NCI-H1436 (cell line): ENCODE measurements around the gene SUPT3H.
"Not testable (repeated sequence)": the region's sequence is repeated elsewhere in the genome, so short reads cannot be mapped to it uniquely, and the experiment has no call there.

Experiments
- DNase-seq: peaks from one replicate; lab custom pipeline; 2025; lab: John Stamatoyannopoulos, UW

Gene SUPT3H

DNA sequence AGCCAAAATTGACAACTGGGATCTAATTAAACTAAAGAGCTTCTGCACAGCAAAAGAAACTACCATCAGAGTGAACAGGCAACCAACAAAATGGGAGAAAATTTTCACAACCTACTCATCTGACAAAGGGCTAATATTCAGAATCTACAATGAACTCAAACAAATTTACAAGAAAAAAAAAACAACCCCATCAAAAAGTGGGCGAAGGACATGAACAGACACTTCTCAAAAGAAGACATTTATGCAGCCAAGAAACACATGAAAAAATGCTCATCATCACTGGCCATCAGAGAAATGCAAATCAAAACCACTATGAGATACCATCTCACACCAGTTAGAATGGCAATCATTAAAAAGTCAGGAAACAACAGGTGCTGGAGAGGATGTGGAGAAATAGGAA is 310.3 kb downstream of the SUPT3H start:
- not testable (repeated sequence) for DNase-seq

DNA sequence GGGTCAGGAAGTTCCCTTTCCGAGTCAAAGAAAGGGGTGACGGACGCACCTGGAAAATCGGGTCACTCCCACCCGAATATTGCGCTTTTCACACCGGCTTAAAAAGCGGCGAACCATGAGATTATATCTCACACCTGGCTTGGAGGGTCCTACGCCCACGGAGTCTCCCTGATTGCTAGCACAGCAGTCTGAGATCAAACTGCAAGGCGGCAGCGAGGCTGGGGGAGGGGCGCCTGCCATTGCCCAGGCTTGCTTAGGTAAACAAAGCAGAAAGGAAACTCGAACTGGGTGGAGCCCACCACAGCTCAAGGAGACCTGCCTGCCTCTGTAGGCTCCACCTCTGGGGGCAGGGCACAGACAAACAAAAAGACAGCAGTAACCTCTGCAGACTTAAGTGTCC is 315.1 kb downstream of the SUPT3H start:
- not testable (repeated sequence) for DNase-seq

DNA sequence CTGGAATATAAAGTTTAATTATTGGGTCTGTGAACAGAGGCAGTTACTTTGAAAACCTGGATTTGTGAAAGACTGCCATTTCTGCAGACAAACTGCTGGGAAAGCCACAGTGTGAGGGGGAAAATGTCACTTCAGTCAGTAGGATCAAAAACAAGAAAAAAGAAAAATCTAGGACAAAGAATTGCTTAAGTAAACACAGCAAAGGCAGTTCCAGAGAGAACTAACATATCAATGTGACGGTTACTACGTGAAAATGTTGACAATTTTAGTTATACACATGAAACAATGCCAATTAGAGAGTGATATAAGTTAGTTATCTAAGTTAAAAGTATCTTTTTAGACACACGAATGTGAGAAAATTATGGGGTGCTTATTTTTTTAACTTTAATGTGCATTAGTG is 320.0 kb downstream of the SUPT3H start:
- no peak for DNase-seq

GRCh38 chr6:45054610-45055009 is 323.1 kb downstream of the SUPT3H start:
- DNase-seq = no peak

DNA sequence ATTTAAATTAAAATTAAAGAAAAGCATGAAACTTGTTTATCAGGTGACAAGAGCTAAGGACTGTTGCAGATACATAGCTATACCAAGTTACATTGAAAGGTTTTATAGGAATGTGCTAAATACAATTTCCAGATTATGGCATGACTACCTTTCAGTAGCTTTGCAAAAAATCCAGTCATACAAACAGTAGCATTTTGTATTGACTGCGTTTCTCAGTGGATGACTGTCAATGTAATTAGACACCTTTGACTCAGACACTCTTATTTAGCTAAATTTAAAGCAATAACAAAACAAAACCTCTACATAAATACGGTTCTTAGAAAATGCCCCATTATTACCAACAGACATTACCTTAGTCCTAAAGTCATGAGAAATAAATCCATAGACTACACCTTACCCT is 325.4 kb downstream of the SUPT3H start:
- no peak for DNase-seq

DNA sequence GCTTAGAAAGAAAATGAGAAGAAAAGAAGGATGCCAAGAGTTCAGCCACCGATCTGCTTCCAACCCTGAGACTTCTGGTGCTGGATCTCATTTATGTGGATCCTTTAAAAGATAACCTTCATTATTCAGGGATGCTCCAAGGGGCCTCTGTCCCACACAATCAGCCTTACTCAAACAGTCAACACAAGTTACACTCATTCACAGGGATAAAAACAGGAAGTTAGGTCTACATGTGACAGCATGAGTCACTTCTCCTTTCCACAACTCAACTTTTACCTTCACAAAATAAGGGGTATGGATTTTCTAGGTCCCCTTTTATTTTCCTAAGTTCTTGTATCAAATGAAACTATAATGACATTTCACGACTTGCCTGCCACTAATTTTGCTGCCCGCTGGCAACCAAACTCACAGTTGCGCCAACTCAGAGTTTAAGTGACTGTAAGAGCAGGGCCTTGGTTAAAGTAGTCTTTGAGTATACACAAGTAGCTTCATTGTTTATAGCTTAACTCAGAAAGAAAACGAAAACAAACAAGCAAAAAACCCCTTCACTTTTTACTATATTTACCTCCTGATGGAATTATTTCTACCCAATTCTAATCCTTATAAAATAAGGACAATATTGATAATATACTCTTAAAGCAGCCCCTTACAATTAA is 328.4 kb downstream of the SUPT3H start:
- DNase-seq = no peak

GRCh38 chr6:45047573-45047972 is 330.2 kb downstream of the SUPT3H start:
- no peak for DNase-seq

DNA sequence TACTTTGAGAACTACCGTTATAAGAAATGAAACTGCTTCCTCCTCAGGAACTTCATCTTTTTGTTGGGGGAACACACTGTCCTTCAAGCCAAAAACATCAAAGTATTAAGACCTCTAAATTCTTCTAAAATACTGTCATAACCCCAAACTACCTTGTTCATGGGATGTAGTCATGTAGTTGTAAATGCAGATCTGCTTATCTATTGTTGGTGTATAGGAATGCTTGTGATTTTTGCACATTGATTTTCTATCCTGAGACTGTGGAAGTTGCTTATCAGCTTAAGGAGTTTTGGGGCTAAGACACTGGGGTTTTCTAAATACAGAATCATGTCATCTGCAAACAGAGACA is 332.5 kb downstream of the SUPT3H start:
- no peak for DNase-seq

GRCh38 chr6:45044510-45045252 is 333.1 kb downstream of the SUPT3H start:
- DNase-seq = no peak

- DNase-seq = no peak
Measured at GRCh38 chr6:45044086-45044485, 333.6 kb downstream of the SUPT3H start.

- DNase-seq = not testable (repeated sequence)
Measured at GRCh38 chr6:45042673-45043072, 335.1 kb downstream of the SUPT3H start.

DNA sequence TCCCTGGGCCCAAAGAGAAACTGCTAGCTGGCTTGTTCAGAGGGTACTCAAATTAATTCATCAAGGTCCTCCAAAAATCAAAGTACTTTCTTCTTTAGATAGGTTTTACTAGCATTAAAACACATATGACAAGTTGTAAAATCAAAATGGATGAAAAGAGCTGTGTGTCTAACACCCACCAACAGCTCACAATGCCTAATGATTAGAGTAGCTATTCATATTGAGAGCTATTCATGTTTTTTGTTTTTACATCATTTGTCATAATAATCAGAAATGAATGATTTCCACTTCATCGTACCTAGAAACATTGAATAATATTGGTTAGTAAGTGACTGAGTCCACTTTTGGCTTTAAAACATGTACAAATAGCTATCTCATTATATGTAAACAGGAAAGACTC is 339.5 kb downstream of the SUPT3H start:
- no peak for DNase-seq

- no peak for DNase-seq
Measured at GRCh38 chr6:45036103-45036502, 341.6 kb downstream of the SUPT3H start.

GRCh38 chr6:45032426-45032825 is 345.3 kb downstream of the SUPT3H start:
- DNase-seq = no peak

GRCh38 chr6:45031601-45032000 is 346.1 kb downstream of the SUPT3H start:
- no peak for DNase-seq

GRCh38 chr6:45027126-45027525 is 350.6 kb downstream of the SUPT3H start:
- no peak for DNase-seq

GRCh38 chr6:45026003-45026516 is 351.7 kb downstream of the SUPT3H start:
- no peak for DNase-seq

DNA sequence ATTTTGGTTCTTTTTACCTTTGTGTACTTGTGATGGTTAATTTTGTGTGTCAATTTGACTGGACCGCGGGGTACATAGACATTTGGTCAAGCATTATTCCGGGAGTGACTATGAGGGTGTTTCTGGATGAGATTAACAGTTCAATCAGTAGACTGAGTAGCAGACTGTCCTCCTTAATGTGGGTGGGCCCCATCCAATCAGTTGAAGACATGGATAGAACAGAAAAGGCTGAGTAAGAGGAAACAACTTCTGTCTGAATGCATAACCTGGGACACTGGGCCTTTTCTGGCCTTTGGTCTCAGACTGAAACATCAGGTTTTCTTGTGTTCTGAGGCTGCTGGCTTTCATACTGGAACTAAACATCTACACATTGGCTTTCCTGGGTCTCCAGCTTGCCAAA is 353.1 kb downstream of the SUPT3H start:
- DNase-seq = no peak

DNA sequence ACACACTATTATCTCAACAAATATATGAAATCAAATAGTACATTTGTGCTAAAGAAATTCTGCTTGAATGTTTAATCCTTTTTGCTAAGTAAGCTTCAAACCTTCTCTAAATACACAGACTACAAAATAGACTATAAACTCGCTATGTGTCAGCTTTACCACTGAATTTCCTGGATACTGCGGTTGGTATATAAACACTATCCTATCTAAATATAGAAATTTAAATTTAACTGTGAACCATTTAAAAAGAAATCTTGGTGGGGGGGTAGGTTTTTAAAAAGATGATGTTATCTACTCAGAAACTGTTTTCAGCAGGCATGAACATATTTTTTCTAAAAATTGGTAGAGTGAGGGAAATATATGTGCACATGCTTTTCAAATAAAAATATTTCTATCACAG is 356.1 kb downstream of the SUPT3H start:
- DNase-seq = no peak

- DNase-seq = no peak
Measured at GRCh38 chr6:45012687-45013086, 365.0 kb downstream of the SUPT3H start.

DNA sequence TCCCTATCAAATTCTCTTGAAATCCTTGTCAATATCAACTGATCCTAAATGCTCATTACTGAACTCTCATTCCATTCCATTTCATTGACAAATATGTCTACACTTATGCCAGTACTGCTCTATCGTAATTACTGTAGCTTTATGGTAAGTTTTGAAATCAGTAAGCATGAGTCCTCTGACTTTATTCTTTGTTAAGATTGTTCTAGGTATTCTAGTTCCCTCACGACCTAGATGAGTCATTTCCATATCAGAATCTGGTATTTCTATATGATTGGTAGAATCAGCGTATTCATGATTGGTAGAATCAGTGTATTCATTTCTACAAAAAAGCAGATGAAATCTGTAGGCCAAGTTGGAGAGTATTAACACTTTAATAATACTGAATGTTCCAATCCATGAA is 368.2 kb downstream of the SUPT3H start:
- no peak for DNase-seq

GRCh38 chr6:45006893-45007292 is 370.8 kb downstream of the SUPT3H start:
- no peak for DNase-seq

DNA sequence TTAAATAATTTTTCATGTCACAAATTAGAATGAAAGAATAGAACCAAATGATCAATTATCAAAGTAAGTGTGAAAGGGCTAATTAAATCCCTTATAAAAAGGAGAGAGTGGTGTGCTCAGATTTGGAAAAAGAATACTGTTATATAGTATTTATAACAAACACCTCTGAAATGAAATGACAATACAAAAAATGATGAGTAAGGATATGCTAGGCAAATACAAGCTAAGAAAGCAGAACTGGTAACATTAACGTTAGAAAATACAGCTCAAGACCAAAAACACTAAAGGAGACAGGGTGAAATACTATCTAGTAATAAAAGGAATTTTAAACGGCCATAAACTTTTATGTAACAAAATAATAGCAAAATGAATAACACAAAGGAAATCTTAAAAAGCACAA is 373.8 kb downstream of the SUPT3H start:
- DNase-seq = no peak

DNA sequence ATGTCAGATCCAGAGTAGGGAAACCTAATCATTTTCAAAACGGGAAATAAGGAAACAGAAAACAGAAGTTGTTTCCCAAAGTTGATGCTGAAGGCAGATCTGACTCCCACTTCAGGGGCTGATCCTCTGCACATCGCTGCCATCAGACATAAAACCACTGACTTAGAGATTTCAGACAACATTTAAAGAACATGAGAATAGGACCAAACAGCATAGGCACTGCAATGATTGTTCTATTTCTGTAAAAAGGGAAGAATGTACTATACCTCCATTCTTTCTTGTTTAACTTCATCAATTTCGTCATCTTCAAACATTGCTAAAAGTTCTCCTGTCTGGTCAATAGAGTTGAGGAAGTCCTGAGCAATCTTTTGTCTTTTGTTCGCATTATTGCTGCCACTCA is 374.3 kb downstream of the SUPT3H start:
- no peak for DNase-seq
